HepG2 (cell line): ENCODE results near the gene PDXDC1. TPM values are rescaled to one million over a fixed set of nuclear protein-coding genes. Genes with fewer than 3 reads are reported as not detected.

Experiments used
- CBX1 ChIP-seq: IDR thresholded peaks from one replicate; pipeline ENCODE4 v1.6.1; 2016; ENCODE audit warnings: antibody characterized with exemption, low read depth
- CEBPG ChIP-seq: IDR thresholded peaks from 2 replicates; pipeline ENCODE4 v1.6.1; 2016
- GABPA ChIP-seq, 2 experiments: IDR thresholded peaks; 2 replicates each; pipeline ENCODE4 v1.6.1; 2011 to 2016; ENCODE audit warnings: low read depth in 2 of 2, low read length in 1 of 2, missing biosample characterization in 1 of 2, missing genetic modification characterization in 1 of 2
- GABPB1 ChIP-seq: IDR thresholded peaks from 2 replicates; pipeline ENCODE4 v1.6.1; 2016; ENCODE audit warnings: mild to moderate bottlenecking, missing genetic modification reagents, moderate library complexity, missing compliant biosample characterization
- HMG20B ChIP-seq: conservative IDR thresholded peaks from 2 replicates; pipeline ENCODE4 v1.6.1; 2016; ENCODE audit warnings: missing genetic modification reagents, missing compliant biosample characterization
- HNRNPLL ChIP-seq: fragments of 200-400 bp; formaldehyde crosslinking; IDR thresholded peaks from 2 replicates; pipeline ENCODE4 v1.6.1; 2017; ENCODE audit warnings: mild to moderate bottlenecking, low read depth, low read length; ENCODE audit not compliant: poor library complexity, severe bottlenecking
- MIER2 ChIP-seq: IDR thresholded peaks from 2 replicates; pipeline ENCODE4 v1.6.1; 2016; ENCODE audit warnings: missing biosample characterization, missing genetic modification reagents
- ONECUT2 ChIP-seq: sonication (generic); formaldehyde crosslinking; IDR thresholded peaks from 2 replicates; pipeline ENCODE4 v1.4.0; 2020; ENCODE audit warnings: missing genetic modification reagents
- POLR2A ChIP-seq, 2 experiments: IDR thresholded peaks; 2 replicates each; pipeline ENCODE4 v1.6.1; 2011; ENCODE audit warnings: low read depth in 2 of 2, low read length in 2 of 2, mild to moderate bottlenecking in 1 of 2, moderate library complexity in 1 of 2; ENCODE audit not compliant: insufficient read depth in 1 of 2
- RXRA ChIP-seq: sonication (generic); formaldehyde crosslinking; IDR thresholded peaks from 2 replicates; pipeline ENCODE4 v1.5.1; 2020; ENCODE audit warnings: missing genetic modification reagents
- SKI ChIP-seq: fragments of 450-650 bp; IDR thresholded peaks from one replicate; pipeline ENCODE4 v1.6.1; 2018; ENCODE audit warnings: mild to moderate bottlenecking; ENCODE audit not compliant: partially characterized antibody
- TAF1 ChIP-seq: sonication (generic); formaldehyde crosslinking; IDR thresholded peaks from 2 replicates; pipeline ENCODE4 v1.4.0; 2020; ENCODE audit warnings: missing genetic modification reagents
- TBL1XR1 ChIP-seq: fragments of 150-350 bp; IDR thresholded peaks from 2 replicates; pipeline ENCODE4 v1.6.1; 2014; ENCODE audit warnings: borderline replicate concordance, low read length; ENCODE audit not compliant: partially characterized antibody
- TMF1 ChIP-seq: sonication (generic); formaldehyde crosslinking; IDR thresholded peaks from 2 replicates; pipeline ENCODE4 v1.8.1; 2022; ENCODE audit warnings: low read depth, missing genetic modification reagents
- TOPORS ChIP-seq: sonication (generic); formaldehyde crosslinking; IDR thresholded peaks from 2 replicates; pipeline ENCODE4 v1.8.0; 2023; ENCODE audit warnings: mild to moderate bottlenecking, missing genetic modification reagents
- ZNF121 ChIP-seq: sonication (generic); formaldehyde crosslinking; IDR thresholded peaks from 2 replicates; pipeline ENCODE4 v1.5.0; 2020; ENCODE audit warnings: mild to moderate bottlenecking, missing genetic modification reagents
- ZNF30 ChIP-seq: sonication (generic); formaldehyde crosslinking; IDR thresholded peaks from 2 replicates; pipeline ENCODE4 v1.5.0; 2020; ENCODE audit warnings: mild to moderate bottlenecking, missing genetic modification reagents
- ZNF772 ChIP-seq: sonication (generic); formaldehyde crosslinking; IDR thresholded peaks from 2 replicates; pipeline ENCODE4 v1.5.0; 2020; ENCODE audit warnings: mild to moderate bottlenecking, missing genetic modification reagents
- ZNF839 ChIP-seq: sonication (generic); formaldehyde crosslinking; IDR thresholded peaks from 2 replicates; pipeline ENCODE4 v1.4.0; 2020; ENCODE audit warnings: missing genetic modification reagents, mild to moderate bottlenecking, borderline replicate concordance
- ZSCAN9 ChIP-seq: IDR thresholded peaks from 2 replicates; pipeline ENCODE4 v1.6.1; 2016; ENCODE audit warnings: borderline replicate concordance
- polyA plus RNA-seq, 8 experiments: library from polyadenylated mRNA; depleted of rRNA in 3 of 8; stranded (reverse) in 7 of 8; unstranded in 1 of 8; fragments of >200 nt; fragmentation: Illumina TruSeq in 4 of 8; extraction: Trizol in 4 of 8; gene quantifications; 2 replicates each; pipeline versions ENCODE4 v1.2.1 to v1.2.3, GENCODE V29; 2011 to 2016; ENCODE audit warnings: low read depth in 4 of 8, missing spikeins in 1 of 8, mixed read lengths in 1 of 8; ENCODE audit not compliant: insufficient read depth in 1 of 8
- total RNA-seq, 5 experiments: library from RNA; depleted of rRNA; stranded (reverse); fragments of >200 nt; fragmentation: Illumina TruSeq; extraction: Trizol; gene quantifications; 2 replicates each; pipeline ENCODE4 v1.2.3, GENCODE V29; 2016; ENCODE audit warnings: low read depth in 1 of 5
- TF ChIP-seq, protein P1 (sequence below): sonication (generic); formaldehyde crosslinking; IDR thresholded peaks from 2 replicates; pipeline ENCODE4 v1.4.0; 2020; ENCODE audit warnings: missing genetic modification reagents
- TF ChIP-seq, protein P2 (sequence below): IDR thresholded peaks from 2 replicates; pipeline ENCODE4 v1.6.1; 2016; ENCODE audit warnings: mild to moderate bottlenecking, missing biosample characterization, missing genetic modification reagents
- TF ChIP-seq, protein P3 (sequence below): sonication (generic); formaldehyde crosslinking; IDR thresholded peaks from 2 replicates; pipeline ENCODE4 v1.8.1; 2023; ENCODE audit warnings: mild to moderate bottlenecking, moderate library complexity, missing genetic modification reagents
- TF ChIP-seq, protein P4 (sequence below): sonication (generic); formaldehyde crosslinking; IDR thresholded peaks from 2 replicates; pipeline ENCODE4 v1.5.1; 2020; ENCODE audit warnings: mild to moderate bottlenecking, missing genetic modification reagents, moderate library complexity

The PDXDC1 gene
- total and polyA plus RNA-seq, 2 of the 13 experiments (the other 11 are each of a cell fraction or from before 2014, with no cell fraction given), result 133 to 169 TPM

DNA sequence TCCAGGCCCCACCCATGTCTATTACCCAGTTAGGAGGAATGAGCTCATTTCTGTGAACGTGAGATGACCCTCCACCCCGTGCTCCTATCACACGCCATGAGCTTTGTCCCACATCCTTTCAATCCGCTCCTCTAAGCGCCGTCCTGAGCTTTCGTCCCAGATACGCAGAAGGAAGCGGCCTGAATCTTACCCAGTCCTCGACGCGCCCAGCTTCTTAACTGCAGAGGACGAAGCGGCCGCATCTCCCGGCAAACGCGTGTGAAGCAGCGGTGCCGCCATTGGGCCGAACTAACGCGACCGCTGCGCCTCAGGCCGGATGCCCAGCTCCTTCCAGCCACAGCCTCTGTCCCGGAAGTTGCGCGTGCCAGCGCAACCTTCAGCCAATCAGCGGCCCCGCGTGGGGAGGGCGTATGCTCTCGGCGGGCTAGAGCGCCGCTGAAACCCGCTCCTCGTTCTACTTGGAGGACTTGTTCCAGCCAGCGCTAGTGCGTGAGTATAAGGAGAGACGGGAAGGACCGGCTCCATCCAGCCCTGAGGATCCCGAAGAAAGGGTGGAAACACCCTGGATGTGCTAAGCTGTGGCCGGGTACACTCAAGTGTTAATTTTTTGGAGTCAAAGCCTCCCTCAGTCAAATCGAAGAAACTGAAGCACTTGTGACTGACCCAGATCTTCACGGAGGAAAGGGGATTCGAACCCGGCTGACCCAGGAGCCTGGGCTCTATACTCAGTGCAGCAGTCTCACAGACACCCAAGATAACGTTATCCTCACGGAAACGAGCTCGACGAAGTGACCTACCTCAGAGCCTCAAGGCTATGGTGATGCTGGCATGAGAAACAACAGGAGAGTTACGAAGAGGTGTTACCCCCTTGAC lies 119.4 kb downstream of the PDXDC1 start, which contains the start of gene RRN3 (continued):
- TF ChIP-seq, protein P1, sequence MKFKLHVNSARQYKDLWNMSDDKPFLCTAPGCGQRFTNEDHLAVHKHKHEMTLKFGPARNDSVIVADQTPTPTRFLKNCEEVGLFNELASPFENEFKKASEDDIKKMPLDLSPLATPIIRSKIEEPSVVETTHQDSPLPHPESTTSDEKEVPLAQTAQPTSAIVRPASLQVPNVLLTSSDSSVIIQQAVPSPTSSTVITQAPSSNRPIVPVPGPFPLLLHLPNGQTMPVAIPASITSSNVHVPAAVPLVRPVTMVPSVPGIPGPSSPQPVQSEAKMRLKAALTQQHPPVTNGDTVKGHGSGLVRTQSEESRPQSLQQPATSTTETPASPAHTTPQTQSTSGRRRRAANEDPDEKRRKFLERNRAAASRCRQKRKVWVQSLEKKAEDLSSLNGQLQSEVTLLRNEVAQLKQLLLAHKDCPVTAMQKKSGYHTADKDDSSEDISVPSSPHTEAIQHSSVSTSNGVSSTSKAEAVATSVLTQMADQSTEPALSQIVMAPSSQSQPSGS (CRISPR knock-in tag), result peak; percentile 93
- peak; percentile 85 for TF ChIP-seq HMG20B
- TF ChIP-seq GABPA (IDR thresholded peaks at IDR 0.05; ENCODE audit: low read depth, low read length), result peak; percentile 81
- peak; percentile 96 for TF ChIP-seq GABPA (CRISPR knock-in tag; IDR thresholded peaks at IDR 0.05; ENCODE audit: low read depth)
- 0 out of 2 replicates have a peak, but pooled peaks have one; percentile 59 for TF ChIP-seq MIER2 (CRISPR knock-in tag)
- peak; percentile 77 for TF ChIP-seq ZNF121 (CRISPR knock-in tag)
- TF ChIP-seq, protein P2, sequence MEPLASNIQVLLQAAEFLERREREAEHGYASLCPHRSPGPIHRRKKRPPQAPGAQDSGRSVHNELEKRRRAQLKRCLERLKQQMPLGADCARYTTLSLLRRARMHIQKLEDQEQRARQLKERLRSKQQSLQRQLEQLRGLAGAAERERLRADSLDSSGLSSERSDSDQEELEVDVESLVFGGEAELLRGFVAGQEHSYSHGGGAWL (CRISPR knock-in tag), result peak; percentile 97
- peak; percentile 86 for TF ChIP-seq TMF1
- TF ChIP-seq ONECUT2, result peak; percentile 33; the same call in 1 of the 2 replicates
- TF ChIP-seq GABPB1, result peak; percentile 99
- TF ChIP-seq TAF1, result peak; percentile 99
- peak; percentile 92 for TF ChIP-seq ZNF772 (CRISPR knock-in tag)
- TF ChIP-seq POLR2A (IDR thresholded peaks at IDR 0.05; ENCODE audit: insufficient read depth in 1 of 2, low read depth in 2 of 2, low read length in 2 of 2), result peak; percentile 95
- TF ChIP-seq, protein P3, sequence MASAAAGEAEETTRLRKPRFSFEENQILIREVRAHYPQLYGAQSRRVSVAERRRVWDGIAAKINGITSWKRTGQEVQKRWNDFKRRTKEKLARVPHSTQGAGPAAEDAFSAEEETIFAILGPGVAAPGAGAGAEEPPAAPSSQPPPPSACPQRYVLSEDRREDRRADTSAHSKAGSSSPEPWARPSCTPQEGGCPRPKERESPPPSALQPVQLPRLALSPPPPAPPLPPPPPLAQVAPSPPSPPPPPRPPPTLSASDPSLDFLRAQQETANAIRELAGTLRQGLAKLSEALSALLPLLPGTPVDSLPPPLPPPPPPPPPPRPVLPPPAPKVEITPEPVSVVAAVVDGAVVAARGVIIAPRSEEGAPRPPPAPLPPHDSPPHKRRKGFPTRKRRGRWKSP (CRISPR knock-in tag), result peak; percentile 95
- peak; percentile 89 for TF ChIP-seq TOPORS (CRISPR knock-in tag)
- TF ChIP-seq CEBPG (CRISPR knock-in tag), result peak; percentile 91
- TF ChIP-seq, protein P4, sequence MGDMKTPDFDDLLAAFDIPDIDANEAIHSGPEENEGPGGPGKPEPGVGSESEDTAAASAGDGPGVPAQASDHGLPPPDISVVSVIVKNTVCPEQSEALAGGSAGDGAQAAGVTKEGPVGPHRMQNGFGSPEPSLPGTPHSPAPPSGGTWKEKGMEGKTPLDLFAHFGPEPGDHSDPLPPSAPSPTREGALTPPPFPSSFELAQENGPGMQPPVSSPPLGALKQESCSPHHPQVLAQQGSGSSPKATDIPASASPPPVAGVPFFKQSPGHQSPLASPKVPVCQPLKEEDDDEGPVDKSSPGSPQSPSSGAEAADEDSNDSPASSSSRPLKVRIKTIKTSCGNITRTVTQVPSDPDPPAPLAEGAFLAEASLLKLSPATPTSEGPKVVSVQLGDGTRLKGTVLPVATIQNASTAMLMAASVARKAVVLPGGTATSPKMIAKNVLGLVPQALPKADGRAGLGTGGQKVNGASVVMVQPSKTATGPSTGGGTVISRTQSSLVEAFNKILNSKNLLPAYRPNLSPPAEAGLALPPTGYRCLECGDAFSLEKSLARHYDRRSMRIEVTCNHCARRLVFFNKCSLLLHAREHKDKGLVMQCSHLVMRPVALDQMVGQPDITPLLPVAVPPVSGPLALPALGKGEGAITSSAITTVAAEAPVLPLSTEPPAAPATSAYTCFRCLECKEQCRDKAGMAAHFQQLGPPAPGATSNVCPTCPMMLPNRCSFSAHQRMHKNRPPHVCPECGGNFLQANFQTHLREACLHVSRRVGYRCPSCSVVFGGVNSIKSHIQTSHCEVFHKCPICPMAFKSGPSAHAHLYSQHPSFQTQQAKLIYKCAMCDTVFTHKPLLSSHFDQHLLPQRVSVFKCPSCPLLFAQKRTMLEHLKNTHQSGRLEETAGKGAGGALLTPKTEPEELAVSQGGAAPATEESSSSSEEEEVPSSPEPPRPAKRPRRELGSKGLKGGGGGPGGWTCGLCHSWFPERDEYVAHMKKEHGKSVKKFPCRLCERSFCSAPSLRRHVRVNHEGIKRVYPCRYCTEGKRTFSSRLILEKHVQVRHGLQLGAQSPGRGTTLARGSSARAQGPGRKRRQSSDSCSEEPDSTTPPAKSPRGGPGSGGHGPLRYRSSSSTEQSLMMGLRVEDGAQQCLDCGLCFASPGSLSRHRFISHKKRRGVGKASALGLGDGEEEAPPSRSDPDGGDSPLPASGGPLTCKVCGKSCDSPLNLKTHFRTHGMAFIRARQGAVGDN (CRISPR knock-in tag), result peak; percentile 96
- TF ChIP-seq ZNF30, result peak; percentile 58
- TF ChIP-seq ZSCAN9 (CRISPR knock-in tag), result peak; percentile 92; the same call in 1 of the 2 replicates
- TF ChIP-seq SKI, result peak; percentile 81
- peak; percentile 70 for TF ChIP-seq TBL1XR1
- peak; percentile 83 for TF ChIP-seq CBX1
- TF ChIP-seq ZNF839 (CRISPR knock-in tag), result peak; percentile 82; the same call in 1 of the 2 replicates
- peak; percentile 89 for TF ChIP-seq HNRNPLL
- peak; percentile 96 for TF ChIP-seq RXRA (CRISPR knock-in tag)
